H9 (cell line): ENCODE results near the gene CDH4. TPM values are rescaled to one million over a fixed set of nuclear protein-coding genes. Genes with fewer than 3 reads are reported as not detected.
A peak's percentile ranks its signal among the peaks of the same experiment; 100 is the strongest.

ENCODE experiments used
- DNase-seq: peaks from one replicate; pipeline ENCODE4 v3.0.0-alpha.2; 2017
- H2AFZ ChIP-seq: one replicate; pipeline ENCODE4 v1.6.1; 2013; ENCODE audit warnings: mild to moderate bottlenecking, low read length, control low read depth, moderate library complexity
- H2AK5ac ChIP-seq: 2 replicates; pipeline ENCODE4 v1.6.1; 2013; ENCODE audit warnings: low read length, control low read depth, mixed read lengths; ENCODE audit not compliant: insufficient read length
- H2BK120ac ChIP-seq: one replicate; pipeline ENCODE4 v1.6.1; 2013; ENCODE audit warnings: low read depth, mild to moderate bottlenecking, low read length, control low read depth, inconsistent platforms; ENCODE audit not compliant: poor library complexity, severe bottlenecking
- H2BK12ac ChIP-seq: 2 replicates; pipeline ENCODE4 v1.6.1; 2013; ENCODE audit warnings: low read length, control low read depth, mixed read lengths, low read depth; ENCODE audit not compliant: insufficient read length
- H2BK15ac ChIP-seq: 2 replicates; pipeline ENCODE4 v1.6.1; 2013; ENCODE audit warnings: low read depth, low read length, control low read depth
- H2BK20ac ChIP-seq: one replicate; pipeline ENCODE4 v1.6.1; 2013; ENCODE audit warnings: low read depth, mild to moderate bottlenecking, low read length, control low read depth, inconsistent platforms; ENCODE audit not compliant: poor library complexity, severe bottlenecking
- H2BK5ac ChIP-seq: 2 replicates; pipeline ENCODE4 v1.6.1; 2013; ENCODE audit warnings: low read length, control low read depth, mixed read lengths; ENCODE audit not compliant: insufficient read length
- H3K14ac ChIP-seq: 2 replicates; pipeline ENCODE4 v1.6.1; 2013; ENCODE audit warnings: low read length, control low read depth; ENCODE audit not compliant: insufficient read depth
- H3K18ac ChIP-seq: 2 replicates; pipeline ENCODE4 v1.6.1; 2013; ENCODE audit warnings: low read depth, mild to moderate bottlenecking, mixed read lengths, low read length, control low read depth; ENCODE audit not compliant: insufficient read length
- H3K23ac ChIP-seq: 2 replicates; pipeline ENCODE4 v1.6.1; 2013; ENCODE audit warnings: low read length, control low read depth, mixed read lengths, low read depth; ENCODE audit not compliant: insufficient read length
- H3K23me2 ChIP-seq: 2 replicates; pipeline ENCODE4 v1.6.1; 2013; ENCODE audit warnings: low read depth, mild to moderate bottlenecking, mixed read lengths, low read length, control low read depth; ENCODE audit not compliant: insufficient read length, poor library complexity, severe bottlenecking
- H3K27ac ChIP-seq: 2 replicates; pipeline ENCODE4 v1.5.1; 2013; ENCODE audit warnings: low read length, control low read depth, mixed read lengths, low read depth; ENCODE audit not compliant: insufficient read length
- H3K27me3 ChIP-seq: 2 replicates; pipeline ENCODE4 v1.6.1; 2013; ENCODE audit warnings: low read length, control low read depth, inconsistent platforms; ENCODE audit not compliant: insufficient read depth
- H3K4ac ChIP-seq: 2 replicates; pipeline ENCODE4 v1.6.1; 2013; ENCODE audit warnings: low read depth, mild to moderate bottlenecking, control low read depth, inconsistent platforms, low read length, moderate library complexity
- H3K4me1 ChIP-seq: 2 replicates; pipeline ENCODE4 v1.6.1; 2013; ENCODE audit warnings: low read length, control low read depth, inconsistent platforms; ENCODE audit not compliant: insufficient read depth
- H3K4me2 ChIP-seq: 2 replicates; pipeline ENCODE4 v1.6.1; 2013; ENCODE audit warnings: low read length, control low read depth, mixed read lengths; ENCODE audit not compliant: insufficient read length, insufficient read depth
- H3K56ac ChIP-seq: 2 replicates; pipeline ENCODE4 v1.6.1; 2013; ENCODE audit warnings: low read depth, mild to moderate bottlenecking, mixed read lengths, low read length, control low read depth; ENCODE audit not compliant: insufficient read length
- H3K79me1 ChIP-seq: 2 replicates; pipeline ENCODE4 v1.6.1; 2013; ENCODE audit warnings: low read depth, mild to moderate bottlenecking, moderate library complexity, low read length, control low read depth, inconsistent platforms; ENCODE audit not compliant: insufficient read depth, poor library complexity, severe bottlenecking
- H3K79me2 ChIP-seq: 2 replicates; pipeline ENCODE4 v1.6.1; 2013; ENCODE audit warnings: low read length, control low read depth, inconsistent platforms; ENCODE audit not compliant: insufficient read depth
- H3K9ac ChIP-seq: 2 replicates; pipeline ENCODE4 v1.6.1; 2013; ENCODE audit warnings: low read length, control low read depth, mixed read lengths; ENCODE audit not compliant: insufficient read length; ENCODE audit errors: extremely low read depth
- H3K9me3 ChIP-seq: one replicate; pipeline ENCODE4 v1.6.1; 2013; ENCODE audit warnings: low read depth, low read length, inconsistent platforms; ENCODE audit not compliant: control insufficient read depth
- H3T11ph ChIP-seq: one replicate; pipeline ENCODE4 v1.6.1; 2013; ENCODE audit warnings: mild to moderate bottlenecking, low read length, control low read depth, inconsistent platforms
- H4K20me1 ChIP-seq: one replicate; pipeline ENCODE4 v1.6.1; 2013; ENCODE audit not compliant: control insufficient read depth, insufficient read length, insufficient read depth
- H4K5ac ChIP-seq: 2 replicates; pipeline ENCODE4 v1.6.1; 2013; ENCODE audit warnings: low read depth, mild to moderate bottlenecking, mixed read lengths, low read length, control low read depth; ENCODE audit not compliant: insufficient read length
- H4K8ac ChIP-seq: replicated peaks from 2 replicates; pipeline ENCODE4 v1.6.1; 2013; ENCODE audit warnings: low read length, control low read depth, mixed read lengths, low read depth; ENCODE audit not compliant: insufficient read length
- H4K91ac ChIP-seq: 2 replicates; pipeline ENCODE4 v1.6.1; 2013; ENCODE audit warnings: low read depth, mild to moderate bottlenecking, moderate library complexity, mixed read lengths, low read length, control low read depth; ENCODE audit not compliant: insufficient read length
- H3K27ac Mint-ChIP-seq, 3 experiments: 2 replicates in 2 of 3; 3 replicates in 1 of 3; pipeline ENCODE4 v1.8.0; 2020 to 2021; ENCODE audit warnings: mixed read lengths in 3 of 3, mild to moderate bottlenecking in 1 of 3, moderate library complexity in 1 of 3
- H3K27me3 Mint-ChIP-seq: 2 replicates; pipeline ENCODE4 v1.8.0; 2021; ENCODE audit warnings: low read depth, mild to moderate bottlenecking, moderate library complexity, mixed read lengths
- H3K36me3 Mint-ChIP-seq, 3 experiments: 2 replicates in 2 of 3; 3 replicates in 1 of 3; pipeline ENCODE4 v1.8.0; 2020 to 2021; ENCODE audit warnings: low read depth in 3 of 3, mixed read lengths in 3 of 3; ENCODE audit not compliant: insufficient read depth in 1 of 3
- H3K4me1 Mint-ChIP-seq, 2 experiments: 2 replicates each; pipeline ENCODE4 v1.8.0; 2020; ENCODE audit warnings: mixed read lengths in 2 of 2
- H3K4me3 Mint-ChIP-seq, 2 experiments: 2 replicates in 1 of 2; 3 replicates in 1 of 2; pipeline ENCODE4 v1.8.0; 2020 to 2021; ENCODE audit warnings: mild to moderate bottlenecking in 2 of 2, mixed read lengths in 2 of 2, moderate library complexity in 1 of 2
- H3K9me3 Mint-ChIP-seq, 2 experiments: 2 replicates in 1 of 2; 3 replicates in 1 of 2; pipeline ENCODE4 v1.8.0; 2020; ENCODE audit warnings: mild to moderate bottlenecking in 2 of 2, mixed read lengths in 2 of 2, moderate library complexity in 1 of 2
- CTCF ChIP-seq: fragments of 200-600 bp; sonication (generic); conservative IDR thresholded peaks from 3 replicates; pipeline ENCODE4 v1.8.0; 2021; ENCODE audit warnings: antibody characterized with exemption, mild to moderate bottlenecking
- WGBS: extraction: QIAGEN DNeasy Blood & Tissue Kit; methylation state at CpG from one replicate; pipeline ENCODE4 v1.1.7; 2013; ENCODE audit warnings: missing lambda C conversion rate, low lambda C conversion rate, mixed read lengths; ENCODE audit not compliant: insufficient read length; ENCODE audit errors: extremely low coverage; 5-methylcytosine and 5-hydroxymethylcytosine counted together
- total RNA-seq: library from RNA; stranded (reverse); gene quantifications from 2 replicates; pipeline ENCODE4 v1.2.1, GENCODE V29; 2021

The CDH4 gene
- total RNA-seq, 1 experiment from 2014 or later = 3.0 TPM

DNA sequence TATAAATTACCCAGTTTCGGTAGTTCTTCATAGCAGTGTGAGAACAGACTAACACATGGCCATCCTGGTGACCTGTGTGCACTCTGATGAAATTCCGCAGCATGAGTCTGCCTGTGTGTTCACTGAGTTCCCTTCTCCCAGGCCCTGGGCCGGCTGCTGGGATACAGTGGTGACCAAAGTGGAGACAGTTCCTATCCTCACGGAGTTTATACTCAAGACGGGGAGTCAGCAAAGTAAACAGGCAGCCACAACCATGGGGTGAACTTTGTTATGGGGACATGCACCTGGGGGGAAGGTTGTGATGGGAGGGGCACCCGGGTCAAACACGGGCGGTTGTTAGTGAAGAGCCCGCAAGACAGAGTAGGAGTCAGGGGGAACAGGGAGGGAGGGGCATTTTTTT is 202.0 kb downstream of the CDH4 start:
- H3K27ac Mint-ChIP-seq = peak overlapping the region in 1 of 3 experiments; percentile 42; a peak in 1 of 7 replicates
- H3K23ac ChIP-seq = no peak overlapping the region
- peaks cover 4% of the 10 kb centered on the region; the same call in 1 of the 2 replicates for H3K4me1 ChIP-seq
- H2BK20ac ChIP-seq = no peak overlapping the region
- H4K8ac ChIP-seq = no peak overlapping the region
- H3K14ac ChIP-seq = no peak overlapping the region
- no peak overlapping the region for H3K4ac ChIP-seq
- no CpG with 5 or more reads among the region's 9 CpGs for WGBS
- no peaks in the 10 kb centered on the region; the same call in 1 of the 2 replicates for H3K79me2 ChIP-seq
- no peak overlapping the region for H2BK120ac ChIP-seq
- no peak overlapping the region for H2BK5ac ChIP-seq
- no peak overlapping the region for H3K4me3 Mint-ChIP-seq
- H4K91ac ChIP-seq = no peak overlapping the region
- no peaks in the 10 kb centered on the region; a peak in 1 of 7 replicates for H3K36me3 Mint-ChIP-seq
- no peaks in the 10 kb centered on the region for H4K20me1 ChIP-seq
- no peaks in the 10 kb centered on the region for H3K9me3 ChIP-seq
- no peak overlapping the region for H3K56ac ChIP-seq
- H3K18ac ChIP-seq = no peak overlapping the region
- TF ChIP-seq CTCF = no peak
- H4K5ac ChIP-seq = no peak overlapping the region
- H2BK12ac ChIP-seq = no peak overlapping the region
- peaks cover 0 to 4% of the 10 kb centered on the region in 2 experiments; a peak in 1 of 5 replicates for H3K9me3 Mint-ChIP-seq
- H3K79me1 ChIP-seq = no peaks in the 10 kb centered on the region
- H3K4me1 Mint-ChIP-seq = peaks cover 35 to 38% of the 10 kb centered on the region in 2 experiments
- DNase-seq = no peak
- H3K27me3 Mint-ChIP-seq = peaks cover 16% of the 10 kb centered on the region
- H2AFZ ChIP-seq = no peak overlapping the region
- no peak overlapping the region for H3K9ac ChIP-seq
- peaks cover 2% of the 10 kb centered on the region; the same call in 1 of the 2 replicates for H3K27me3 ChIP-seq
- H3K4me2 ChIP-seq = no peak overlapping the region
- H3K23me2 ChIP-seq = no peaks in the 10 kb centered on the region
- H3T11ph ChIP-seq = no peak overlapping the region
- H2BK15ac ChIP-seq = no peak overlapping the region
- H2AK5ac ChIP-seq = no peak overlapping the region
- no peak overlapping the region for H3K27ac ChIP-seq
